H1 (cell line): ENCODE data around the gene GCGR. TPM values are rescaled to one million over a fixed set of nuclear protein-coding genes. Genes with fewer than 3 reads are reported as not detected.

ENCODE experiments used
- CTCF ChIA-PET: fragments of 300-600 bp; sonication (Branson Sonifier 250); formaldehyde crosslinking; loops from one replicate; lab custom pipeline; 2021; ENCODE audit not compliant: partially characterized antibody; lab: Charles Lee
- POLR2A ChIA-PET: fragments of 300-600 bp; sonication (Branson Sonifier 250); formaldehyde crosslinking; loops from one replicate; lab custom pipeline; 2021; ENCODE audit warnings: inconsistent platforms; ENCODE audit not compliant: partially characterized antibody; lab: Charles Lee
- DNase-seq, 2 experiments: peaks; one replicate each; pipeline versions ENCODE4 v3.0.0 to v3.0.0-alpha.2; 2010 to 2022; ENCODE audit warnings: low spot score in 2 of 2, low read depth in 1 of 2, mixed read lengths in 1 of 2
- FAIRE-seq: peaks from 2 replicates; lab custom pipeline; 2011; peaks lifted over from hg19 to GRCh38; lab: Jason Lieb, UNC
- H2AFZ ChIP-seq: 2 replicates; pipeline ENCODE4 v1.8.1; 2012; ENCODE audit warnings: low read length, inconsistent platforms
- H2AK5ac ChIP-seq: 2 replicates; pipeline ENCODE4 v1.6.1; 2013; ENCODE audit warnings: low read depth, low read length
- H2BK120ac ChIP-seq: replicated peaks from 2 replicates; pipeline ENCODE3; 2013; ENCODE audit warnings: low read depth, low read length, inconsistent platforms
- H2BK12ac ChIP-seq: 2 replicates; pipeline ENCODE4 v1.6.1; 2013; ENCODE audit warnings: low read depth, low read length
- H2BK15ac ChIP-seq: 2 replicates; pipeline ENCODE4 v1.6.1; 2013; ENCODE audit warnings: low read length
- H2BK20ac ChIP-seq: 2 replicates; pipeline ENCODE4 v1.6.1; 2013; ENCODE audit warnings: low read length
- H2BK5ac ChIP-seq: 2 replicates; pipeline ENCODE4 v1.6.1; 2013; ENCODE audit warnings: low read depth, low read length
- H3K14ac ChIP-seq: 2 replicates; pipeline ENCODE4 v1.6.1; 2013; ENCODE audit warnings: inconsistent platforms; ENCODE audit not compliant: insufficient read length
- H3K18ac ChIP-seq: 2 replicates; pipeline ENCODE4 v1.6.1; 2013; ENCODE audit warnings: low read length; ENCODE audit errors: extremely low read depth
- H3K23ac ChIP-seq: 2 replicates; pipeline ENCODE4 v1.6.1; 2013; ENCODE audit warnings: inconsistent platforms; ENCODE audit not compliant: insufficient read length
- H3K23me2 ChIP-seq: 2 replicates; pipeline ENCODE4 v1.6.1; 2013; ENCODE audit warnings: low read depth, low read length
- H3K27ac ChIP-seq: 2 replicates; pipeline ENCODE4 v1.6.1; 2011; ENCODE audit warnings: low read depth, low read length, inconsistent platforms
- H3K27me3 ChIP-seq, 4 experiments: replicated peaks in 1 of 4; 1 replicate in 1 of 4; 2 replicates in 3 of 4; pipeline versions ENCODE4 v1.6.1 to v1.8.1; 2011 to 2013; ENCODE audit warnings: low read length in 3 of 4, mild to moderate bottlenecking in 3 of 4, inconsistent platforms in 2 of 4, mixed read lengths in 2 of 4, moderate library complexity in 1 of 4; ENCODE audit not compliant: control insufficient read depth in 3 of 4, insufficient read depth in 3 of 4; ENCODE audit errors: extremely low read depth in 1 of 4
- H3K36me3 ChIP-seq, 4 experiments: 2 replicates each; pipeline versions ENCODE4 v1.6.1 to v1.8.1; 2011 to 2013; ENCODE audit warnings: mild to moderate bottlenecking in 4 of 4, low read length in 3 of 4, moderate library complexity in 2 of 4, control low read depth in 1 of 4, inconsistent platforms in 1 of 4; ENCODE audit not compliant: insufficient read depth in 4 of 4, control insufficient read depth in 2 of 4
- H3K4ac ChIP-seq: replicated peaks from 2 replicates; pipeline ENCODE3; 2013; ENCODE audit warnings: low read length, low read depth, mixed read lengths, inconsistent platforms; ENCODE audit not compliant: insufficient read length
- H3K4me1 ChIP-seq, 4 experiments: replicated peaks in 1 of 4; 1 replicate in 1 of 4; 2 replicates in 3 of 4; pipeline versions ENCODE4 v1.6.1 to v1.8.1; 2011 to 2013; ENCODE audit warnings: low read length in 3 of 4, inconsistent platforms in 2 of 4, mixed read lengths in 1 of 4; ENCODE audit not compliant: insufficient read depth in 4 of 4, control insufficient read depth in 3 of 4
- H3K4me2 ChIP-seq, 2 experiments: 2 replicates each; pipeline versions ENCODE4 v1.6.1 to v1.8.1; 2011 to 2013; ENCODE audit warnings: low read depth in 2 of 2, low read length in 2 of 2, control low read depth in 1 of 2, inconsistent platforms in 1 of 2, mild to moderate bottlenecking in 1 of 2; ENCODE audit not compliant: insufficient read depth in 1 of 2
- H3K4me3 ChIP-seq, 4 experiments: fragments of 200-600, 300-600 bp in 1 of 4; sonication (generic), shearing (Covaris generic), sonication (Bioruptor Twin) in 1 of 4; 2 replicates each; pipeline versions ENCODE4 v1.5.1 to v1.8.1; 2011 to 2016; ENCODE audit warnings: low read length in 4 of 4, low read depth in 3 of 4, control low read depth in 2 of 4, inconsistent platforms in 2 of 4, mild to moderate bottlenecking in 2 of 4, mixed read lengths in 1 of 4, moderate library complexity in 1 of 4; ENCODE audit not compliant: insufficient read depth in 2 of 4; ENCODE audit errors: extremely low read depth in 1 of 4
- H3K56ac ChIP-seq: replicated peaks from 2 replicates; pipeline ENCODE3; 2013; ENCODE audit warnings: low read depth, mild to moderate bottlenecking, mixed read lengths, low read length, inconsistent platforms; ENCODE audit not compliant: insufficient read length
- H3K79me1 ChIP-seq: 2 replicates; pipeline ENCODE4 v1.6.1; 2013; ENCODE audit warnings: low read depth, low read length, control low read depth
- H3K79me2 ChIP-seq, 2 experiments: 2 replicates each; pipeline versions ENCODE4 v1.6.1 to v1.8.1; 2012 to 2013; ENCODE audit warnings: low read length in 2 of 2, mild to moderate bottlenecking in 2 of 2, inconsistent platforms in 1 of 2; ENCODE audit not compliant: insufficient read depth in 2 of 2, control insufficient read depth in 1 of 2
- H3K9ac ChIP-seq, 4 experiments: replicated peaks in 1 of 4; 1 replicate in 1 of 4; 2 replicates in 3 of 4; pipeline versions ENCODE4 v1.6.1 to v1.8.1; 2011 to 2013; ENCODE audit warnings: low read depth in 3 of 4, low read length in 3 of 4, control low read depth in 2 of 4, mild to moderate bottlenecking in 2 of 4, moderate library complexity in 2 of 4, inconsistent platforms in 1 of 4; ENCODE audit errors: extremely low read depth in 1 of 4
- H3K9me3 ChIP-seq, 2 experiments: 2 replicates each; pipeline versions ENCODE4 v1.6.1 to v1.8.1; 2012 to 2013; ENCODE audit warnings: mild to moderate bottlenecking in 2 of 2, moderate library complexity in 2 of 2, control low read depth in 1 of 2, inconsistent platforms in 1 of 2, low read depth in 1 of 2, low read length in 1 of 2, mixed read lengths in 1 of 2; ENCODE audit not compliant: insufficient read depth in 2 of 2
- H4K20me1 ChIP-seq, 2 experiments: replicated peaks in 1 of 2; 2 replicates each; pipeline versions ENCODE3 to v1.8.1; 2011 to 2013; ENCODE audit warnings: inconsistent platforms in 2 of 2, low read length in 2 of 2, mild to moderate bottlenecking in 1 of 2; ENCODE audit not compliant: insufficient read depth in 2 of 2, control insufficient read depth in 1 of 2
- H4K5ac ChIP-seq: 2 replicates; pipeline ENCODE4 v1.6.1; 2013; ENCODE audit warnings: low read length, low read depth, mixed read lengths, inconsistent platforms; ENCODE audit not compliant: insufficient read length
- H4K8ac ChIP-seq: 2 replicates; pipeline ENCODE4 v1.8.0; 2013; ENCODE audit warnings: mild to moderate bottlenecking, moderate library complexity, low read length, inconsistent platforms; ENCODE audit not compliant: insufficient read depth; ENCODE audit errors: extremely low read depth
- H4K91ac ChIP-seq: replicated peaks from 2 replicates; pipeline ENCODE3; 2013; ENCODE audit warnings: low read length, mixed read lengths, inconsistent platforms; ENCODE audit not compliant: insufficient read length
- GTF2F1 ChIP-seq: IDR thresholded peaks from 2 replicates; pipeline ENCODE4 v1.6.1; 2012; ENCODE audit warnings: low read depth, low read length, improper control_type of control experiment, borderline replicate concordance
- WGBS, 2 experiments: shearing (Covaris generic) in 1 of 2; methylation state at CpG; one replicate each; pipeline versions ENCODE4 v1.1.6 to v1.1.7; 2013 to 2015; ENCODE audit warnings: low lambda C conversion rate in 2 of 2, mixed read lengths in 2 of 2, inconsistent platforms in 1 of 2, low coverage in 1 of 2, missing lambda C conversion rate in 1 of 2; ENCODE audit not compliant: insufficient replicate concordance in 2 of 2, insufficient coverage in 1 of 2, insufficient read length in 1 of 2; ENCODE audit errors: extremely low coverage in 1 of 2, missing lambda C conversion rate in 1 of 2; 5-methylcytosine and 5-hydroxymethylcytosine counted together
- polyA plus RNA-seq, 7 experiments: library from polyadenylated mRNA; depleted of rRNA in 3 of 7; stranded (reverse) in 5 of 7; unstranded in 2 of 7; fragments of >200 nt in 5 of 7; fragments of 200-250 nt in 2 of 7; gene quantifications; 1 replicate in 5 of 7; 2 replicates in 1 of 7; 4 replicates in 1 of 7; pipeline versions ENCODE4 v1.2.1 to v1.2.3, GENCODE V29; 2011 to 2013; ENCODE audit warnings: missing spikeins in 2 of 7, mixed read lengths in 2 of 7
- total RNA-seq: library from RNA; stranded (reverse); fragmentation: NEBNext Ultra II Directional; extraction: Animal tissue kit (Norgen Biotek cat#: 25700); gene quantifications from 2 replicates; pipeline ENCODE4 v1.2.1, GENCODE V29; 2021

The GCGR gene
- total and polyA plus RNA-seq, 2 of the 8 experiments (the other 6 are each of a cell fraction or from before 2014, with no cell fraction given): 0.44 to 0.56 TPM

DNA sequence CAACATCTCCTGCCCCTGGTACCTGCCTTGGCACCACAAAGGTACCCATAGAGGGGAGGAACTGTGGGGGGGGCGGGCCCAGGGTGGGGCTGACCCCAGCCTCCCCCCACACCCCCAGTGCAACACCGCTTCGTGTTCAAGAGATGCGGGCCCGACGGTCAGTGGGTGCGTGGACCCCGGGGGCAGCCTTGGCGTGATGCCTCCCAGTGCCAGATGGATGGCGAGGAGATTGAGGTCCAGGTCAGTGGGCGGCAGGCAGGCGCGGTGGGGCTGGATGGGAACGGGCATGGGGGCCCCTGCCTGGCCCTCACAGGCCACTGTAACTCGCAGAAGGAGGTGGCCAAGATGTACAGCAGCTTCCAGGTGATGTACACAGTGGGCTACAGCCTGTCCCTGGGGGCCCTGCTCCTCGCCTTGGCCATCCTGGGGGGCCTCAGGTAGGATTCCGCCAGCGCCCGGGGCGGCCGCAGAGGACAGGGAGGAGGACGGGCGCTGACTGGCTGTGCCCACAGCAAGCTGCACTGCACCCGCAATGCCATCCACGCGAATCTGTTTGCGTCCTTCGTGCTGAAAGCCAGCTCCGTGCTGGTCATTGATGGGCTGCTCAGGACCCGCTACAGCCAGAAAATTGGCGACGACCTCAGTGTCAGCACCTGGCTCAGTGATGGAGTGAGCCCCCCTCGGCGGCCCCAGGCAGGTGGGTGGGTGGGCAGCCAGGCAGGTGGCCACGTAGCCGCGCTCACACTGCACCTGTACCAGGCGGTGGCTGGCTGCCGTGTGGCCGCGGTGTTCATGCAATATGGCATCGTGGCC, 7.1 kb downstream of the GCGR start:
- CTCF ChIA-PET: interaction anchor here (1.0 to 2.8 kb wide), 5 partner anchors 8 to 85 kb away, joined by 3 to 9 read pairs (median 3); no protein-coding TSS in a partner anchor
- Histone ChIP-seq H3K79me2 (no peaks in the 10 kb centered on the region), H4K20me1 (peaks cover 0 to 2% of the 10 kb centered on the region in 2 experiments), H3K4ac (no peak overlapping the region), H2BK15ac (no peak overlapping the region), H3K4me1 (no peaks in the 10 kb centered on the region), H3K36me3 (no peaks in the 10 kb centered on the region), H2BK5ac (no peak overlapping the region), H3K56ac (no peak overlapping the region), H3K79me1 (no peaks in the 10 kb centered on the region), H3K18ac (no peak overlapping the region), H3K4me3 (no peak overlapping the region), H3K14ac (no peak overlapping the region), H3K23me2 (no peaks in the 10 kb centered on the region), H3K9ac (no peak overlapping the region), H3K27me3 (peaks cover 0 to 10% (median 4%) of the 10 kb centered on the region in 4 experiments; a peak in 5 of 7 replicates), H3K23ac (no peak overlapping the region), H2BK20ac (no peak overlapping the region), H2BK120ac (no peak overlapping the region), H3K9me3 (no peaks in the 10 kb centered on the region), H4K8ac (no peak overlapping the region), H4K91ac (no peak overlapping the region), H2AK5ac (no peak overlapping the region), H4K5ac (no peak overlapping the region), H3K4me2 (no peak overlapping the region), H3K27ac (no peak overlapping the region), H2BK12ac (no peak overlapping the region), H2AFZ (no peak overlapping the region)
- 90% methylated on average over 21 of the region's 42 CpGs; no CpG with 5 or more reads in 1 of the 2 experiments for WGBS, 2 experiments
- no peak for FAIRE-seq
- TF ChIP-seq GTF2F1: no peak
- POLR2A ChIA-PET: interaction anchor here (1.1 to 1.8 kb wide), 3 partner anchors 9 to 102 kb away, joined by 3 to 6 read pairs (median 4); no protein-coding TSS in a partner anchor
- no peak for DNase-seq
